Islet of Langerhans (tissue), 1 donor: Measurements from ENCODE around the gene KLHL35.

ENCODE experiments used
- FAIRE-seq: peaks from one replicate; lab custom pipeline; 2011; peaks lifted over from hg19 to GRCh38; lab: Jason Lieb, UNC

KLHL35 gene, protein sequence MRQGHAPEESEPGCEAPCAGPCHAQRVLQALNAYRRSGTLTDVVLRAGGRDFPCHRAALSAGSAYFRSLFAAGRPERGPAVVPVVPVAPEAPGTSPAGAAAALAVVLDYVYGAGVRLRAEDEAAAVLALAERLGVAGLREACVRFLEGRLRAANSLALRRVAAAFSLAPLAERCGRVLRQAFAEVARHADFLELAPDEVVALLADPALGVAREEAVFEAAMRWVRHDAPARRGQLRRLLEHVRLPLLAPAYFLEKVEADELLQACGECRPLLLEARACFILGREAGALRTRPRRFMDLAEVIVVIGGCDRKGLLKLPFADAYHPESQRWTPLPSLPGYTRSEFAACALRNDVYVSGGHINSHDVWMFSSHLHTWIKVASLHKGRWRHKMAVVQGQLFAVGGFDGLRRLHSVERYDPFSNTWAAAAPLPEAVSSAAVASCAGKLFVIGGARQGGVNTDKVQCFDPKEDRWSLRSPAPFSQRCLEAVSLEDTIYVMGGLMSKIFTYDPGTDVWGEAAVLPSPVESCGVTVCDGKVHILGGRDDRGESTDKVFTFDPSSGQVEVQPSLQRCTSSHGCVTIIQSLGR

DNA sequence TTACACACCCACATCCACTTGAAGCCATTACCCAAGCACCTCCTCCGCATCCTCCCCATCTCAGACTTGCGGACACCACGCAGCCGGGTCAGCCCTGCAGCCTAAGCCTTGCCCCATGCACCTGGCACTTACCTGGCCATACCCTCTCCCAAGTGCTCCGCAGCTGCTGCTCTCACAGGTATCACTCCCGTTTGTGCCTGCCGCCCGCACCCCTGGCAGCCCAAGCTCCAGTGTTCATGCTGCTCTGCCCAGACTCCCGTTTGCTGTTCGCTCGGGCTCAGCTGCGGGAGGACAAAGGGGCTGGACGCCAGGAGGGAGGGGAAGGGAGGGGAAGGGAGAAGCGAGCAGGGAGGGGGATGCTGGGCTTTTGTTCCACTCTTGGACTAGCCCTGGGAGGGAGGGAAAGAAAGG, at the start of gene KLHL35:
Gene KLHL35 (minus strand): TSS at position 293 of the 411 bp plus-strand sequence. CDS start 2,574 bp downstream, outside the sequence.
- FAIRE-seq, result no peak

DNA sequence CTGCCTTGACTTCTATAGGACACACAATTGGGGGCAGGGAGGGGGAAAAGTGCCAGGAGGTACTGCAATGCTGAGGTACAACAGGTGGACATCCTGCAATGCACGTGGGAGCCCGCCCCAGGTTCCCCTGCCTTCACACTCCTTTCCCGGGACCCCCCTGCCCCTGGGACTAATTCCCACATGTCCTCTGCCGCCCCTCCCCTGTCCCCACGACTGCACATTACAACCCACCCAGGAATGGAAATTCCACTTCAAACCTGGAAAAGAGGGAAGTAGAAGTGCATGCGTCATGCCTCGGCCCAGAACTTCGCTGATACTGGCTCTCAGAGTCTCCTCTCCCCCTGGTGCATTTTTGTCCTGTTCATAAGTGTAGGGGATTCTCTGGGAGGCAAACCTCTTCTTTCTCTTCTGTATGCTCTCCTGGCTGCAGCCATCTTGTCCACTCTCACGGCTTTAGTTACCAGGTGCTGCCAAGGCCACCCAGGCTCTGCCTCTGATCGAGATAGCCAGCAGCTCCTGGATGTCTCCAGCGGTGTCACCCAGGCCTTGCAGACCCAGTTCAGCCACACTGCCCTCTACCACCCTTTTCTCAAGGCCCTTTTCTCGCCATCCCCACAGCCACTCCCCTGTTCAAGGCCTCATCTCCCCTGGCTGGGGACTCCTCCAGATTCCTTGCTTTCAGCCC, 49.1 kb upstream of the KLHL35 start:
- no peak for FAIRE-seq

DNA sequence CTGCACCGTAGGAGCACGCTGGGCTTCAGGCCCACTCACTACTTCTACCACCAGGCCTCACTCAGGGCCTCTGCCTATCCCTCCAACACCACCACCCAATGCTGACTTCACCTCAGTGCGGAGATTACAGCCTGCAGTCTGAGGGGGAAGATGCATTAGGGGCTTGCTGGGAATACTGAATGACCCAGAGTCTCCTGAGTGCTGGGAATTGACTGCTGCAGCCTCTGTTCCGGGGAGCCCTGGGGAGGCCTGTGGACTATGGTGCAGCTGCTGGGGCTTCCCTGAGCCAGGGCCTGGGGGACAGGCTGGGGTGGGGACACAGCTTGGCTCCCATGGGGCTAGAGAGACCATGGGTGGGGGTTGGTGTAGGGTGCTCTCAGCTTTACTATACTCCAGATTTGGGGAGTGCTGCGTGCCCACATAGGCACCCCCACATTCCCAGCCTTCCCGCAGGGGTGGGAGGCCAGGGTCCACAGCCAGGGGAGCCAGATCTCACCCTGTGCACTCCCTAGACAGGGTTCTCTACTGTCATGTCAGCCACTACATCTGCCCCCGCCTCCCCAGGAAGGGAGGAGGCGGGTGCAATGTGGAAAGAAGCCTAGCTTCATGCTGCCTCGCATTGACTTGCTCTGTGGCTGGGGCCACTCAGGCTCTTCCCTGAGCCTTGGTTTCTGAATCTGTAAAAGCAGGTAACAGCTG, 48.4 kb upstream of the KLHL35 start:
- FAIRE-seq, result no peak

DNA sequence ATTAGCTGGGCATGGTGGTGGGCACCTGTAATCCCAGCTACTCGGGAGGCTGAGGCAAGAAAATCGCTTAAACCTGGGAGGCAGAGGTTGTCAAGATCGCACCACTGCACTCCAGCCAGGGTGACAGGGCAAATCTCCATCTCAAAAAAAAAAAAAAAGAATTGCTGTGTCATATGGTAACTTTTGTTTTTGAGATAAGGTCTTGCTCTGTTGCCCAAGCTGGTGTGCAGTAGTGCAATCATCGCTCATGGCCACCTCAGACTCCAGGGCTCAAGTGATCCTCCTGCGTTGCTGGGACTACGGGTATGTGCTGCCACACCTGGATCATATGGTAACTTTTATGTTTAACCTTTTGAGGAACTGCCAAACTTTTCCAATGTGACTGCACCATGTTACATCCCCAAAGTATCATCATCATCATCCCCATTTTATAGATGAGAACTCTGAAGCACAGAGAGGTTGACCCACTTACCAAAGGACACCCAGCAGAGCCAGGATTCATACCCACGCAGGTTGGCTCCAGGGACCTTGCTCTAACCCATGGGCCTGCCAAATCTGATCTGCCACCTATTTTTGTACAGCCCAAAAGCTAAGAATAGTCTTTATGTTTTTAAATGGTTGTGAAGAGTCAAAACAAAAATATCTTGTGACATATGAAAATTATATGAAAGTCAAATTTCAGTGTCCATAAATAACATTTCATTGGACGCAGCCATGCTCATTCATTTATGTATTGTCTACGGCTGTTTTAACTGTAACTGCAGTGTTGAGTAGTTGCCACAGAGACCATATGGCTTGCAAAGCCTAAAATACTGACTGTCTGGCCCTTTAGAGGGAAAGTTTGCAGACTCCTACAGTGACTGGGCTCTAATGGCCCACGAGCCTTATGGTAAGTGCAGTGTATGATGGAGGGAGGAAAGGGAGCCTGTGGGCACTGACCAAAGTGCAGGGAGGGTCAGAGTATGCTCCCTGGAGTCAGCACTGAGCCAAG, 47.5 kb upstream of the KLHL35 start:
- no peak for FAIRE-seq

DNA sequence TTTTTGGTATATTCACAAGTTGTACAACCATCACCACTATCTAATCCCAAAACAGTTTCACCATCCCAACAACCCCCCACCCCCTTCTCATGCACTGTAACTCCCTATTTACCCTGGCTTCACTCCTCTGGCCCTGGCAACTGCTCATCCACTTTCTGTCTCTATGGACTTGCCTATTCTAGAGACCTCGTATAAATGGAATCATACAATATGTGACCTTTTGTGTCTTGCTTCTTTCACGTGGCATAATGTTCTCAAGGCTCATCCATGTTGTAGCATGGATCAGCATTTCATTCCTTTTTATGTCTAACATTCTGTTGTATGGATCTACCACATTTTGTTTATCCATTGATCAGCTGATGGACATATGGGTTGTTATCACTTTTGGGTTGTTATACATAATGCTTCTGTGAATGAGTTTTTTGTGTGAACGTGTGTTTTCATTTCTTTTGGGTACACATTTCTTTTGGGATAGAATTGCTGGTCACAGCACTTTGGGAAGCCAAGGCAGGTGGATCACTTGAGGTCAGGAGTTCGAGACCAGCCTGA, 46.7 kb upstream of the KLHL35 start:
- no peak for FAIRE-seq

DNA sequence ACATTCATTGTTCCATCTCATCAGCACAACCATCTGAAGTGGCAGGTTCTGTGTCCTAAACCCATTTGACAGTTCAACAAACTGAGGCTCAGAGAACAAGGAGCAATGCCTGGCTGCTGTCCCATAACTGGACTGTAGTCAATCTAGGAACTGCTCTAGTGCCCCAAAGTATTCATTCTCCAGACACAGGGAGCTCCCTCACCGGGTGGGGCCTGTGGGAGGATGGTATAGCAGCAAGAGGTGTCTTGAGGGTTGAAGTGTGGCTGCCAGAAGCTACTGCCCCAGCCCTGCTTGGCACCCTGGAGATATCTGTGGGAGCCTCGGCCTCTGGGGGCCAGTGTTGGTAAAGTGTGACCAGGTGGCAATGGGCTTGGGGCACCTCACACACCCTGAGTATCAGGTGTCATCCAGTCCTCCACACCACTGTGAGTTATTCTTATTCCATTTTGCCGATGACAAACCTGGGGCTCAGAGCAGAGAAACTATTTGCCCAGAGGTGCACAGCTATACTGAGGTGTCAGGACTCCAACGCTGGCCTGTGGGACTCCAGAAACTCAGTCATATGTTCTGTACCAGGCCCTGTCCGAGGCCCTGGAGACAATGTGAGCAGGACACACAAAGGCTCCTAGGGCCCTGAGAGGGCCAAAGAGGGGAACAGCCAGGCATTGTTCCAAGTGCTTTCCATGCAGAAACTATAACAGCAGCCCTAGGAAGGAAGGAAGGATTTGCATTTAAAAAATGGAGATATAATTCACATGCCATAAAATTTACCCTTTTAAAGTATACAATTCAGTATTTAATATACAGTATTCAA, 46.0 kb upstream of the KLHL35 start:
- no peak for FAIRE-seq

DNA sequence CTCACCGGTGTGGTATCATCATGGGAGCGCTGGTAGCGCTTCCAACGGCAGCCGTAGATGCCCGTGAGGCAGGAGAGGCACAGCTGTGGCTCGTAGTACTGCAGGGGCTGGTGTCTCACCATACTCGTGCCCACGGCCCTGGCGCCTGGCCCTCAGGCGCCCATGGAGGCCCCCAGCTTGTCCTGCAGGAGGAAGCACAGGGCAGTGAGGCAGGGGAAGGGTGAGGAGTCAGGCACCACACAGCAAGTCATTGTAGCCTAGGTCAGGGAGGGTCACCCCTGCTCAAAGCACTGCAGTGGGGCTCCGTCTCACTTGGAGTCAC, 44.6 kb upstream of the KLHL35 start:
- FAIRE-seq, result no peak

DNA sequence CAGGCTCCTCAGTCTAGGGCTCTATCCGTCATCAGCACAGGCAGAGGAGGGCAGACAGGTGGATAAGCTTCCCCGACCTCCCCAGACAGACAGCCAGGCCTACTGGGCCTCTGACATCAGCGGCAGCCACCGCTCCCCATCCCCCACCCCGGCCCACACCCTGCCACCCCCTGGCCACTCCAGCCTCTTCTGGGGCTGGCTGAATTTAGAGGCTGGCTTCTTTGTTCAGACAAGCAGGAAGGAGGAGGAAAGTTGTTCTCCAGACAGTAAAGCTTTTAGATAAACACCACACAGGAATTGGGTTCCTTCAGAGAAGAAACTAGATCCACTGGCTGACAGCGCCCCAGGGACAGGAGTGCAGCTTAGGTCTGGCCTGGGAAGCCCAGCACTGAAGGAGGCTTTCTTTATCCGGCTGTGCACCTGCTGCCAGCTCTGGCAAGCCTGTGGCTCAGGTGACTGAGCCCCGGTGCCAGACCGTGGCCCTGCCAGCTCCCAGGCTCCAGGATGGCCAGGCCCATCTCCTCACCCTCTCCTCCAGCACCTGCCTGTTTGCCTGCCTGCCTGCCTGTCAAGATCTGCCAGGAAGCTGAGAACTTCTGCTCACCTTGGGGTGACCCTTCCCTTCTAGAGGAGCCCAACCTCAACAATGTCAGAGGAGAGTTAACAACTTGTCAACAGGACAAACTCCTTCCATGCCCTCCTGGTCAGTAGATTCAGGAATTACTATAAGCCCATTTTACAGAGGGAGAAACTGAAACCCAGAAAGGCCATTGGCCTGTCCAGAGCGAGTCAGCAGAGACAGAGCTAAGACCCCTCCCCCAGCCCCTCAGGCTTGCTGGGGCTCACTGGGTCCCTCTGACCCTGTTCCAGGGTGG, 44.0 kb upstream of the KLHL35 start:
- no peak for FAIRE-seq

DNA sequence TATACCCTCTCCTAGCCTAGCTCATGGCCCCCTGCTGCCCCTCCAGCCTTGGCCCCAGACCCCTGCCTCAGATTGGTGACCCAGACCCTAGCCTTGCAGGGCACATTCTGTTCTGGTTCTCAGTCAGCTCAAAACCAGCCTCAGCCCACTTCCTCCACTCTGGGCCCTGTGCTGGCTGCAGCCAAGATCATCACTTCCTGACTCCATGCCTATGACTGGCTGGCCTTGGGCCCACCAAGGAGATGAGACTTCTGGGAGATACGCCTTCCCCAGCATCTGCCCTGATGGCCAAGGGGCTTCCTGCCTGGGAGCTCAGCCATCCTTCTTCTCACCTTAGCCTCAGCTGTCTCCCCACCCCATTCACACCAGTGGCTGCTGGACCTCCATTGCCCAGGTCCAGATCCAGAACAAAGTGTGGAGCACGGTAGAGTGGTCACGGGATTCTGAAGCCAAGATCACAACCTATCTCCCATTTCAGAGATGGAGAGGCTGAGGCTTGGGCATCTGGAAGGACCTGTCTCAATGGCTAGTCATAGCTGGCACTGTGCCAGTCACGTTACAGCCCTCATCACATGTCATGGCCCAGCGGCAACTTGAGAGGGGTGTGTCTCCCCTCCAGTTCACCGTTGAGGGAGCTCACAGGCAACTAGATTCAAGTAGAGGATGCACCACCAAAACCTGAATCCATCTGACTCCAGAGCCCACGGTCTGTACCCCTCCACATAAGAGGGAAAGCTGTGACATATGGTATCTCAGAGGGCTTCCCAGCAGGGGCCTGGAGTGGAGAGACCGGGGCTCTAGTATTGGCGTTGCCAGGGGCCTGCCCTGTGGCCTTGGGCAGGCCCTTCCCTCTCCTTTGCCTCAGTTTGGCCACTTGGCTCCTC, 43.0 kb upstream of the KLHL35 start:
- no peak for FAIRE-seq

DNA sequence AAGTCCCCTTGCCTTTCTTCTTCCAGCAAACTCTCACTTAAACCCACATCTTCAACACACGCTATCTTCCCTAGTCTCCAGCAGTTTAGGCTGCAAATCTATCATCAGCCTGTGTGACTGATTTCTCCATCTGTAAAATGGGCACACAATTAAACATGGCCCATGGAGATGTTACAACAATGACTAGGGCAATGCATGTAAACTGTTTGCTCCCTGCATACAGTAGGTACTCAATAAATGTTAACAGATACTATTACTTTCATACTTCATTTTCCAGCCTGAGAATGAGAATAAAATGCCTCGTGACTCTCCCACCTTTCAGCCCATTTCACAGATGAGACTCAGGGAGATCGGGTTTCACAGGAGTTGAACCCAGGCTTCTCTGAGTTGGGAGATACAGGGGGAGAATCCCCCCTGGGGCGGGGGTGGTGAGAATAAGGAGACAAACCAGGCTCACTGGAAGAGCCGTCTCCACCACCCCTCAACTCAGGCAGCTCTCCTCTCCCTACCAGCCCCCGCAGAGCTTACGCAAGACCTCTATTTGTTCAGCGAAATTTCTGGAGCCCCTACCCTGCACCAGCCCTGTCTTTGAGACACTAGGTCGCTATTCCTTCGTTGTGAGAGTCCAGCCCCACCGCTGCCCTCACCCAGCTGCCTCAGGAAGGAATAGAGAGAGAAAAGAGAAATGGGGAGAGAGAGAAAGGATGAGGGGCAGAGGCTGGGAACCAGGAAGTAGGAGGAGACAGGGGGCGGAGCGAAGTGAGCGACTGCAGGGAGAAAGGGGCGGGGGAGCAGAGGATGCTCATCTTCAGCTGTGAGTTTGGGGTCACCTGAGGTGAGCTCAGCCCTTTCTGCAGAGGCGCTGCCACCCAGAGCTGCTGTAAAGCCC, 42.1 kb upstream of the KLHL35 start:
- no peak for FAIRE-seq

DNA sequence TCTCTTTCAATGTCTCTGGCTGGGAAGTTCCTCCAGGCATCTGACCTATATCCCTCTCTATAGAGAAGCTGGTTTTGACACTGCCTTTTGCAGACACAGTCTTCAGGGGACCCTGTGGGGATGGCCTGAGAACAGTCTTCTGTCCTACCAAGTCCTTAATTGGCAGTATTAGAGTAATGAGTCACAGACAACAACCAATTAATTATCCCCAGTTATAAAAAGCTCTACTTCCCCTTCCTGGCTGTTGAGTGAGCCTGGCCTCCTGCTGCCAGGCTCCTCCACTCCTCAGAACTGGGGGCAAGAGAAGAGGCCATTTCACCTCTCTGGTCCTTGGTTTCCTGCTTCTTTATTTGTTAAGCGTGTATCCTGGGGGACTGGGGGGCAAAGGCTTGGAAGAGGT, 41.2 kb upstream of the KLHL35 start:
- no peak for FAIRE-seq

DNA sequence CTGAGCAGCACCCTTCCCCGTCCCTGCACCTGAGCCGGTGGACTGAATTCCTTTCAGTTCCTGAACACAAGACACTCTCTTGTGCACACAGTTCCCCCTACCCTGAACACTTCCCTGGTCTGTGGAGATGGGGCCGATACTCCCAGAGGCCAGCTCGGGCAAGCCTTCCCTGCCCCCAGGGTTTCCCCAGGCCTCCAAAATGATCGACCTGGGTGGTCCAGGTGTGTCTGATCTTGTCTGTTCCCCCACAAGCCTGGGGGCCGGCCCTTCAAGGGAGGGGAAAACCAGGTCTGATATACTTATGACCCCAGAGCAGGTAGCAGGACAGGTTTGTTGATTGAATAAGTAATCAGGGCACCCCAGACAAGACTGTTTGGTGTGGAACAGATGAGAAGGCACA, 40.7 kb upstream of the KLHL35 start:
- no peak for FAIRE-seq

DNA sequence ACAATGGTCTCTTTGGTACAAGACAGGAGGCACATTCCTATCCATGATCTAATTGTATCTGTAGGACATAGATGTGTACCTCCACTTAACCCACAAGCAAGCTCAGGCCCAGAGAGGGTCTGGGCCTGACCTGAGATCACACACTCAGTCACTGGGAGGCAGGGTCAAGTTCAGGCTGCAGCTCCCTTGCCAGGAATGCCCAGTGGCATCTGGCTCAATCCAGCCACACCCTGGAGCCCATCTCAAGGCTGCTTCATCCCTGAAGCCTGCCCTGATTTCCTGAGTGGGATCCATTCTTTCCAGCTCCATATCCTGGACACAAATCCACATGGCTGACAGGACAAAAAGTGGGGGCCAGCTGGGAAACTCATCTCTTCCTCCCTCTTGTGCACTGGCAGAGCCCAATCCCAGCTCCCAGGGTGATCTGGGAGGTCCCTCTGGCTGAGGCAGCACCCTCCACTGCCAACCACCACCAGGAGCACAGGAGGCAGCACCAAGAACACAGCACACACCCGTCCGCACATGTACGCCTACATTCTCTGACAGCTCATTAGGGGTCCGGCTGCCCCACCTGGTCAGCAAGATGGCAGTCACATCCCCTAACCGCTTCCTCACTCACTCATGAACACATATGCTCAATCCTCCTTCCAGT, 39.2 kb upstream of the KLHL35 start:
- FAIRE-seq, result no peak

DNA sequence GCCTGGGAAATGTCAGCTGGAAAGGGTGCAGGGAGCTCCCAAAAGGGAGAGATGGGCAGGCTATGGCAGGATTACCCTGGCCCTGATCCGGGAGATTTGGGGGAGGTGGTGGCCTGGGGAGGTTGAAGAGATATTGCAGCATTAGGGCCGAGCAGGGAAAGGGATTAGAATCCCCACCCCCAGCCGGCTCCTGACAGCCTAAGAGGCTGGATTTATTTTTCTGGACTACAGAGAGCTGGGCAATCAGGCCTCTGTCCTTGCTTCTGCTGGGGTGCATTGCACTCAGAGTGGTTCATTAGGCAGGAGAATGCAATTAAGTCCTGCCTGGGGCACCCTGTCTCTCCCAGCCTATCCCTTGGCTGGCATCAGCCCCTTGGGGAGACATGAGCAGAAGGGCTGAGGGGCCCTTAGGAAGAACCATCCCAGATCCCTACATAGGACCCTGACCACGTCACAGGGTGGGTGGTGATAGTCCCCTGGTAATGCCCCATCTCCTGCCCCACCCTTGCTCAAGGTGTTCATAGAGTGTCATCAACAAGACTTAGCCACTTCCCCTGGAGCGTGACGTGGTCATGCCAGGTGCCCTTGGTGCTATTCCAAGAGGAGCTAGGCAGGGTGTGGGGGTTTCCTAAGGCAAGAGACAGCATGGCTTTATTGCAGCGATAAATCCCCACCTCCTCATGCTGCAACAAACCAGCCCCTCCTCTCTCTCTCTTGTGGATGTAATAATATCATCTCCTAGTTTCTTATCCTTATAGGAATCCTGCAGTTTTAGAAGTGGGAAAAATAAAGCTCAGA, 38.4 kb upstream of the KLHL35 start:
- FAIRE-seq, result no peak

DNA sequence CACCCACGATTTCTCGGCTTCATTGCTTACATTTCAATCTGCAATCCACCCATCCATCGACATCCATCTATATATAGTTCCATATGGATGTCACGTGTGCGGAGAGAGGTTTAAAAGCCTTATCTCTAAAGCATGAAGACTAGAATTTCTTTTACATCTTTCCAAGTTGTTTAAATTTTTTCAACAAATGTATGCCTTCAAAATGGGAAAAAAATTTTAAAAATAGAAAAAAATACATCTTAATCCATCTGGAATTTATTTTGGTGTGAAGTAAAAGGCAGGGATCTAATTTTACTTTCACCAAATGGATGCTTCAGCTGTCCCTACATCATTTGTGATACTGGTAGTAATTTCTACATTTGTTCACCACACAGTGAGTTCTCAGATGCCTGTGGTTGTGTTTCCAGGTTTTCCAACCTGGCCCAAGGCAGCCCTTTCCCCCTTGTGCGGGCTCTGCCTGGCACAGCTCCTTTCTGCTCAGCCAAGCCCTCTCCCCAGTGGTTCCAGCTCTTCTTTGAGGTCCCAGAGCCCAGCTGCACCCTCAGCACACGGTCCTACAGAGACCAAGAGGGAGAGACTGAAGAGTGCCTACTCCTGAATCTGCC, 37.6 kb upstream of the KLHL35 start:
- FAIRE-seq, result no peak
